Measurements from ENCODE around the gene MYO1B. TPM values are rescaled to one million over a fixed set of nuclear protein-coding genes. Genes with fewer than 3 reads are reported as not detected.

MYO1B gene
- total and polyA plus RNA-seq, 2 experiments from 2014 or later = 26.4 to 70.6 TPM

- H3K27ac Mint-ChIP-seq = no peak overlapping the region
- no peaks in the 10 kb centered on the region for H3K9me3 Mint-ChIP-seq
- Histone ChIP-seq H3K79me2 (replicated peaks; ENCODE audit: insufficient read depth) (no peaks in the 10 kb centered on the region), H3K36me3 (ENCODE audit: insufficient read depth) (no peaks in the 10 kb centered on the region), H3F3A (replicated peaks; ENCODE audit: low read depth) (no peaks in the 10 kb centered on the region), H2AFZ (no peak overlapping the region), H3K4me1 (ENCODE audit: insufficient read depth) (peaks cover 8% of the 10 kb centered on the region), H3K9me2 (ENCODE audit: insufficient read depth) (no peaks in the 10 kb centered on the region), H3K27ac (ENCODE audit: low read depth) (no peak overlapping the region), H3K27me3 (ENCODE audit: insufficient read depth) (no peaks in the 10 kb centered on the region), H3K4me2 (no peak overlapping the region), H4K20me1 (replicated peaks; ENCODE audit: insufficient read depth) (no peaks in the 10 kb centered on the region), H3K4me3 (no peak overlapping the region)
- DNase-seq (ENCODE audit: low spot score) (no peak), ATAC-seq (no peak)
- H3K36me3 Mint-ChIP-seq (ENCODE audit: low read depth) = no peaks in the 10 kb centered on the region
- H3K4me1 Mint-ChIP-seq = peaks cover 20% of the 10 kb centered on the region
- H3K4me3 Mint-ChIP-seq = no peak overlapping the region
- TF ChIP-seq POLR2AphosphoS5 (IDR thresholded peaks at IDR 0.05; ENCODE audit: low read depth) = no peak
- TF ChIP-seq REST (IDR thresholded peaks at IDR 0.05; ENCODE audit: unreplicated experiment) = no peak
- TF ChIP-seq ETS1 (IDR thresholded peaks at IDR 0.05) = no peak
- TF ChIP-seq CREB1 (CRISPR knock-in tag; IDR thresholded peaks at IDR 0.05; ENCODE audit: low read depth) = no peak
- no peak for TF ChIP-seq ZNF114 (CRISPR knock-in tag; IDR thresholded peaks at IDR 0.05)
- TF ChIP-seq EZH2 (IDR thresholded peaks at IDR 0.05; ENCODE audit: low read depth, unreplicated experiment) = no peak
- H3K27me3 Mint-ChIP-seq (ENCODE audit: insufficient read depth, low read depth, poor library complexity) = no peaks in the 10 kb centered on the region
Observed at GRCh38 chr2:191220671-191221070, 24.5 kb upstream of the MYO1B start.

- Histone ChIP-seq H3K9me2 (ENCODE audit: insufficient read depth) (no peaks in the 10 kb centered on the region), H3F3A (replicated peaks; ENCODE audit: low read depth) (no peaks in the 10 kb centered on the region), H3K4me3 (no peak overlapping the region), H2AFZ (no peak overlapping the region), H3K36me3 (ENCODE audit: insufficient read depth) (no peaks in the 10 kb centered on the region), H3K27me3 (ENCODE audit: insufficient read depth) (no peaks in the 10 kb centered on the region), H3K27ac (ENCODE audit: low read depth) (no peak overlapping the region), H3K4me2 (no peak overlapping the region), H4K20me1 (replicated peaks; ENCODE audit: insufficient read depth) (no peaks in the 10 kb centered on the region), H3K4me1 (ENCODE audit: insufficient read depth) (peaks cover 15% of the 10 kb centered on the region), H3K79me2 (replicated peaks; ENCODE audit: insufficient read depth) (no peaks in the 10 kb centered on the region)
- ATAC-seq (no peak), DNase-seq (ENCODE audit: low spot score) (no peak)
- Mint-ChIP-seq H3K4me3 (no peak overlapping the region), H3K36me3 (ENCODE audit: low read depth) (no peaks in the 10 kb centered on the region), H3K9me3 (no peaks in the 10 kb centered on the region), H3K27me3 (ENCODE audit: insufficient read depth, low read depth, poor library complexity) (no peaks in the 10 kb centered on the region), H3K4me1 (peaks cover 30% of the 10 kb centered on the region), H3K27ac (no peak overlapping the region)
- TF ChIP-seq ETS1 (IDR thresholded peaks at IDR 0.05) (no peak), JUNB (IDR thresholded peaks at IDR 0.05; ENCODE audit: unreplicated experiment) (no peak), CTCF (conservative IDR thresholded peaks at IDR 0.05; ENCODE audit: low read depth in 2 of 2) (no peak), NANOG (IDR thresholded peaks at IDR 0.05; ENCODE audit: borderline replicate concordance) (no peak), ZNF331 (CRISPR knock-in tag; IDR thresholded peaks at IDR 0.05; ENCODE audit: low read depth) (no peak), ZNF114 (CRISPR knock-in tag; IDR thresholded peaks at IDR 0.05) (no peak), CREB1 (CRISPR knock-in tag; IDR thresholded peaks at IDR 0.05; ENCODE audit: low read depth) (no peak), POLR2AphosphoS5 (IDR thresholded peaks at IDR 0.05; ENCODE audit: low read depth) (no peak), REST (IDR thresholded peaks at IDR 0.05; ENCODE audit: unreplicated experiment) (no peak), EZH2phosphoT487 (IDR thresholded peaks at IDR 0.05; ENCODE audit: unreplicated experiment) (no peak), EZH2 (IDR thresholded peaks at IDR 0.05; ENCODE audit: low read depth, unreplicated experiment) (no peak)
Observed at GRCh38 chr2:191221666-191222065, 23.5 kb upstream of the MYO1B start.
